Hypothalamus (tissue), 51 donors: ENCODE data around the gene KIR3DL3.
"Not testable (repeated sequence)": the region's sequence is repeated elsewhere in the genome, so short reads cannot be mapped to it uniquely, and the experiment has no call there.

Source experiments
- DNase-seq, 51 donors: peaks; one replicate each; lab custom pipeline; 2025; lab: John Stamatoyannopoulos, UW

The KIR3DL3 gene

GRCh38 chr19:54724142-54724541 is at the start of gene KIR3DL3:
TSS of gene KIR3DL3 (plus strand) at chr19:54724442. CDS start at chr19:54724497, 55 bp downstream.
- DNase-seq = no peak

GRCh38 chr19:54676210-54676834 is 47.9 kb upstream of the KIR3DL3 start:
- DNase-seq = not testable (repeated sequence)

GRCh38 chr19:54677217-54677616 is 47.0 kb upstream of the KIR3DL3 start:
- no peak for DNase-seq

- DNase-seq = not testable (repeated sequence)
Measured at GRCh38 chr19:54681596-54681995, 42.6 kb upstream of the KIR3DL3 start.

- no peak for DNase-seq
Measured at GRCh38 chr19:54682306-54682856, 41.9 kb upstream of the KIR3DL3 start.

- peak in 2 of 51 donors; percentile 0 to 15 for DNase-seq
Measured at GRCh38 chr19:54684527-54684926, 39.7 kb upstream of the KIR3DL3 start.

- no peak for DNase-seq
Measured at GRCh38 chr19:54691582-54692297, 32.5 kb upstream of the KIR3DL3 start.

GRCh38 chr19:54692298-54692615 is 32.0 kb upstream of the KIR3DL3 start:
- no peak for DNase-seq

- DNase-seq = no peak
Measured at GRCh38 chr19:54694648-54695047, 29.6 kb upstream of the KIR3DL3 start.

- DNase-seq = no peak
Measured at GRCh38 chr19:54696117-54696548, 28.1 kb upstream of the KIR3DL3 start.

GRCh38 chr19:54696766-54697165 is 27.5 kb upstream of the KIR3DL3 start:
- no peak for DNase-seq

- DNase-seq = not testable (repeated sequence)
Measured at GRCh38 chr19:54697716-54698115, 26.5 kb upstream of the KIR3DL3 start.

- DNase-seq = no peak
Measured at GRCh38 chr19:54704928-54705327, 19.3 kb upstream of the KIR3DL3 start.

- DNase-seq = no peak
Measured at GRCh38 chr19:54707962-54708361, 16.3 kb upstream of the KIR3DL3 start.

GRCh38 chr19:54708781-54709180 is 15.5 kb upstream of the KIR3DL3 start:
- no peak for DNase-seq

- DNase-seq = no peak
Measured at GRCh38 chr19:54709212-54709948, 14.9 kb upstream of the KIR3DL3 start.

GRCh38 chr19:54709956-54710355 is 14.3 kb upstream of the KIR3DL3 start:
- DNase-seq = not testable (repeated sequence)

GRCh38 chr19:54724644-54725043 is 402 bp downstream of the KIR3DL3 start:
- no peak for DNase-seq

GRCh38 chr19:54725321-54725720 is 1.1 kb downstream of the KIR3DL3 start:
- DNase-seq = no peak

GRCh38 chr19:54727562-54727961 is 3.3 kb downstream of the KIR3DL3 start:
- DNase-seq = no peak

GRCh38 chr19:54728167-54728566 is 3.9 kb downstream of the KIR3DL3 start:
- DNase-seq = no peak
